ENCODE data around the gene MPHOSPH8.

GRCh38 chr13:19685034-19685433, 51.6 kb downstream of the MPHOSPH8 start:
- TF ChIP-seq EZH2 (IDR thresholded peaks at IDR 0.05; ENCODE audit: borderline replicate concordance, low read length), result no peak
- TF ChIP-seq CTCF (conservative IDR thresholded peaks at IDR 0.05 in 1 of 2, IDR thresholded peaks at IDR 0.05 in 1 of 2; ENCODE audit: extremely low read depth in 1 of 2, insufficient read depth in 1 of 2, low read depth in 1 of 2, low read length in 2 of 2), result no peak

Measured in mammary epithelial cell (primary cell).